AG04450 (cell line): ENCODE data around the gene RCBTB2. TPM values are rescaled to one million over a fixed set of nuclear protein-coding genes. Genes with fewer than 3 reads are reported as not detected.

Source experiments
- CTCF ChIA-PET: fragments of 300-600, 350-600 bp; formaldehyde crosslinking; extraction: SDS; loops from one replicate; lab custom pipeline; 2022; ENCODE audit warnings: antibody characterized with exemption, inconsistent platforms; lab: Charles Lee
- POLR2A ChIA-PET: fragments of 350-600 bp; formaldehyde crosslinking; extraction: SDS; loops from one replicate; lab custom pipeline; 2021; ENCODE audit warnings: antibody characterized with exemption, inconsistent platforms; lab: Yijun Ruan, JAX
- DNase-seq: peaks from one replicate; pipeline ENCODE4 v3.0.0-alpha.2; 2011; ENCODE audit warnings: low read depth, low spot score
- H3K27ac ChIP-seq: one replicate; pipeline ENCODE4 v1.5.1; 2012; ENCODE audit warnings: low read depth, low read length, control low read depth
- H3K27me3 ChIP-seq: one replicate; pipeline ENCODE4 v1.6.0; 2012; ENCODE audit warnings: low read length; ENCODE audit not compliant: control insufficient read depth, insufficient read depth
- H3K4me3 ChIP-seq: 2 replicates; pipeline ENCODE4 v1.5.1; 2011; ENCODE audit warnings: mild to moderate bottlenecking, low read depth, low read length, control low read depth
- H3K9me3 ChIP-seq: 2 replicates; pipeline ENCODE4 v1.5.1; 2012; ENCODE audit warnings: low read length; ENCODE audit not compliant: control insufficient read depth, insufficient read depth
- CTCF ChIP-seq: IDR thresholded peaks from 2 replicates; pipeline ENCODE4 v1.5.1; 2011; ENCODE audit warnings: low read depth, low read length, control low read depth, inconsistent platforms
- polyA plus RNA-seq: library from polyadenylated mRNA; depleted of rRNA; stranded (reverse); fragments of >200 nt; gene quantifications from 2 replicates; pipeline ENCODE4 v1.2.3, GENCODE V29; 2011

RCBTB2 gene
- polyA plus RNA-seq, 1 experiment: 10.9 TPM

DNA sequence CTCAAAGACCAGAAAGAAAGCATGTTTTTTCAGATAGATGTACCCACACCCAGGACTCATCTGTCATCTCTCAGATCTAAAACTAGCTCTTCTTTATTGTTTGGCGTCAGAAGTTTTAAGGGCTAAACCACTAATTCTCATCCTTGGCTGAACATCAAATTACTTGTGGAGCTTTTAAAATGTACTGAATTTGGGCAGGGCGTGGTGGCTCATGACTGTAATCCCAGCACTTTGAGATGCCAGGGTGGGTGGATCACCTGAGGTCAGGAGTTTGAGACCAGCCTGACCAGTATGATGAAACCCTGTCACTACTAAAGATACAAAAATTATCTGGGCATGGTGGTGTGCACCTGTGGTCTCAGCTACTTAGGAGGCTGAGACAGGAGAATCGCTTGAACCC lies 47.4 kb downstream of the RCBTB2 start:
- H3K4me3 ChIP-seq: no peak overlapping the region
- no peaks in the 10 kb centered on the region for H3K9me3 ChIP-seq
- H3K27me3 ChIP-seq: no peaks in the 10 kb centered on the region
- no peak for DNase-seq
- POLR2A ChIA-PET: interaction anchor here (0.7 to 1.1 kb wide), 2 partner anchors 44 to 47 kb away, joined by 6 to 7 read pairs; partner anchors contain the start of gene RCBTB2
- CTCF ChIA-PET: interaction anchor here (0.6 to 0.8 kb wide), 2 partner anchors 264 to 400 kb away, joined by 7 to 9 read pairs; no protein-coding TSS in a partner anchor
- H3K27ac ChIP-seq: no peak overlapping the region
- no peak for TF ChIP-seq CTCF

- Histone ChIP-seq H3K4me3 (no peak overlapping the region), H3K9me3 (no peaks in the 10 kb centered on the region), H3K27ac (no peak overlapping the region), H3K27me3 (no peaks in the 10 kb centered on the region)
- no peak for DNase-seq
- POLR2A ChIA-PET: no interaction called here
- CTCF ChIA-PET: no interaction called here
- TF ChIP-seq CTCF: no peak
Measured at GRCh38 chr13:48483575-48483974, 49.3 kb downstream of the RCBTB2 start.

- no peaks in the 10 kb centered on the region for H3K9me3 ChIP-seq
- H3K4me3 ChIP-seq: no peak overlapping the region
- no peak for DNase-seq
- no peaks in the 10 kb centered on the region for H3K27me3 ChIP-seq
- ChIA-PET CTCF (interaction anchor here (1.4 kb wide), 1 partner anchor 102 kb away, joined by 3 read pairs; no protein-coding TSS in a partner anchor), POLR2A (no interaction called here)
- no peak overlapping the region for H3K27ac ChIP-seq
- TF ChIP-seq CTCF: no peak
Measured at GRCh38 chr13:48478391-48478790, 54.5 kb downstream of the RCBTB2 start.

DNA sequence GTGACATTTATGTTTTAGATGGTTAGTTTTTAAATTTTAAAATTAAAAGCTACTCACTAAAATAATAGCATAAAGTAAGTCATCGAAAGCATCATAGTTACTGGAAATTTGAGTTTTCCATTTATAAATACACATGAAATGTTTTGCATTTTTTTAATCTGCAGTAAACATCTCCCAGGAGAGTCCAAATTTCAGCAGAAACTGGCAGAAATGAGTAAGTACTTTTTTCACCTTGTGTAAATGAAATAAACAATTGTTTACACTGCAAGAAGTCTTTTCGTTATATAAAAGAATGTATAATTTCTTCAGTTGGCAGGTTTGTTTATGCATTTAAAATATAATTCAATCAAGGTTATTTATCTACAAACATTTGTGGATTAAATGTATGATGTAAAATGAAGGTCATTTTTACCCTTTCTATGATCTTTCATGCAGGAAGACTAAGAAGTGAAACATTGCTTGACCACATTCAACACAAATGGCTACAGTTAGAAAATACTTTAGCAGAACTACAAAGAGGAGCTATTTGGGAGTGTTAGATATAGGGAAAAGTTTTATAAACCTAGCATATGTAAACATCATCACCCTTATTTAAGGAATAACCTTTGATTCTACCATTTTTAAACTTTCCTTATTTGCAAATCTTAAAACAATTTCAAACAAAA lies 55.6 kb downstream of the RCBTB2 start:
- Histone ChIP-seq H3K27me3 (no peaks in the 10 kb centered on the region), H3K9me3 (no peaks in the 10 kb centered on the region), H3K4me3 (no peak overlapping the region), H3K27ac (no peak overlapping the region)
- CTCF ChIA-PET: no interaction called here
- POLR2A ChIA-PET: no interaction called here
- no peak for TF ChIP-seq CTCF
- DNase-seq: no peak

- TF ChIP-seq CTCF: no peak
- POLR2A ChIA-PET: no interaction called here
- no peaks in the 10 kb centered on the region for H3K27me3 ChIP-seq
- no peak for DNase-seq
- CTCF ChIA-PET: no interaction called here
- H3K27ac ChIP-seq: no peak overlapping the region
- H3K4me3 ChIP-seq: no peak overlapping the region
- no peaks in the 10 kb centered on the region for H3K9me3 ChIP-seq
Measured at GRCh38 chr13:48476686-48477085, 56.2 kb downstream of the RCBTB2 start.
